Eye (tissue), 1 donor: ENCODE measurements around the gene BIK.

ENCODE experiments used
- DNase-seq: peaks from one replicate; pipeline ENCODE4 v3.0.0-alpha.2; 2015

BIK gene

DNA sequence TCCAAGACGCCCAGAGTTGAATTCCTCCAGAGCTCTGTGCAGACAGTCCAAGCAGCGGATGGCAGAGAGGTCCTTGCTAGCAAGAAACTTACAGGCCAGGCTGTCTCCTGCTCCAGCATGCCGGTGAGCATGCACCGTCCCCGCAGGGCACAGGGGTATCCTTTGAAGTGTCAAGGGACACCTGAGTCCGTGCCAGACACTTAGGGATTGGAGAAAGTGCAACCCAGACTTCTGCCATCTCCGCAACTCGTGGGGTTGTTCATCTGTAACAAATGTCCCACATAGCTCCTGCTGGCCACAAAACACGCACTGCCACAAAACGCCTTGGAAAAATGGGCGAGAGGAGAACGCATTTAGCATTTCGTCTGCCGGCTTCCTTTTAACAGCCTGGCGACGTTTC lies 54.1 kb downstream of the BIK start:
- DNase-seq, result no peak

DNA sequence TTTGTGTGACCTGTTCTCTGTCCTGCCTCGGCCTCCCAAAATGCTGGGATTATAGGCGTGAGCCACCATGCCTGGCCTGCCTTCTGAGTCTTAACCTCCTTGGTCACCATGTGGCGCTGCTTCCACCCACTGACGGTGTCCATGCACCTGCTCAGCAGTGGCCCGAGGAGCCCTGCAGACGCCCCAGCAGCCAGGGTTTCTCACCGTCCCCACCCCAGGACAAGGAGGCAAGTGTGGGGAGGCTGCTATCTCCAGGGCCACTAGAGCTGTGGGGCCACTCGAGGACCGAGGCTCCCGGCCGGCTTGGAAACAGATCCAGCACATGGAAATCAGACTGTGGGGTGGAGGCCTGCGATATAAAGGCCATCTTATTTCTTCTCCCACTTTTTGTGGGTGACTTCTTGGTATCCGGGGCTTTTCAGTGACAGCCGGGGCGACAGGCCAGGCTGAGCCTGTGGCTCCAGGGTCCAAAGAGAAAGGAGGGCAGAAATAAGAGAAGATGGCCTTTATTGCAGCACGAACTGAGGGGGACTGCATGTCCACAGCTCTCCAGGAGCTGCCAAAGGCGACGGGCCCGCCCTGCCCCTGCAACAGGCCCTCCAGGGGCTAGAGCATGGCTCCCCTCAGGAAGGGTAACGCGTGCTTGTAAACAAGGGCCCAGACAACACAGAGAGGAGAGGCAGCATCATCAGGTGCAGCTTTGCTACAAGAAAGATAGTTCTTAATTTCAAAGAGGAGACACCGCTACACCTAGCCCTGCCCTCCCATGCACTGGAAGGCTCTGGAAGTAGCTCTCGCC lies 55.8 kb downstream of the BIK start:
- DNase-seq, result no peak

DNA sequence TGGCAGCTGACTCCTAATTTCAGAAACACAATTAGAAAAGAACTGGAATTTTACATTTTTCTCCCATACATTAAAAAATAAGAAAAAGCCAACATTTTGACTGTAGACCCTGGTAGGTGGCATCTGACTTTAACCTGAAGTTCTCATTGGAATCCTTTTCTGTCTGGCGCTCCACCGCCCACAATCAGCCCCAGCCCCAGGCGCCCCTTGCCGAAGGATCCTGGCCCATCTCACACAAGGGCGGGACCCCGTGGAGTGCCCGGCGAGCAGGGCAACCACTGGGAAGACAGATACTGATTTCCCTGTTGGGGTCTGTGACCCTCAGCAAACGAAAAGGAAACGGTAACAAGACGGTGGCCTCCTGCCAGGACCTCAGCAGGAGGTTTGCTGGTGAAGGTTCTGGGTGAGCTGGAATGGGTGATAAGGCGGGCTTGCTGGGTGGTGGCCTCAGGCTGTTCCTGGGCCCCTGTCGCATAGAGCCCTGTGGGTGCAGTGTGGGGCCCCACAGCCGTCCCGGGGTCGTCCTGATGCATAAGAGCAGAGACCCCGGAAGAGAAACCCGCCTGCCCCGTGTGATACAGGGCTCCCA lies 56.5 kb downstream of the BIK start:
- no peak for DNase-seq

GRCh38 chr22:43168471-43169309 lies 58.1 kb downstream of the BIK start:
- DNase-seq, result no peak

GRCh38 chr22:43169310-43170130 lies 59.0 kb downstream of the BIK start:
- no peak for DNase-seq

- no peak for DNase-seq
Observed at GRCh38 chr22:43170131-43170480, 59.6 kb downstream of the BIK start.

- no peak for DNase-seq
Observed at GRCh38 chr22:43171019-43171491, 60.5 kb downstream of the BIK start.

GRCh38 chr22:43171607-43172006 lies 61.1 kb downstream of the BIK start:
- no peak for DNase-seq

GRCh38 chr22:43172191-43172590 lies 61.6 kb downstream of the BIK start:
- DNase-seq, result no peak

GRCh38 chr22:43173566-43173965 lies 63.0 kb downstream of the BIK start:
- no peak for DNase-seq

DNA sequence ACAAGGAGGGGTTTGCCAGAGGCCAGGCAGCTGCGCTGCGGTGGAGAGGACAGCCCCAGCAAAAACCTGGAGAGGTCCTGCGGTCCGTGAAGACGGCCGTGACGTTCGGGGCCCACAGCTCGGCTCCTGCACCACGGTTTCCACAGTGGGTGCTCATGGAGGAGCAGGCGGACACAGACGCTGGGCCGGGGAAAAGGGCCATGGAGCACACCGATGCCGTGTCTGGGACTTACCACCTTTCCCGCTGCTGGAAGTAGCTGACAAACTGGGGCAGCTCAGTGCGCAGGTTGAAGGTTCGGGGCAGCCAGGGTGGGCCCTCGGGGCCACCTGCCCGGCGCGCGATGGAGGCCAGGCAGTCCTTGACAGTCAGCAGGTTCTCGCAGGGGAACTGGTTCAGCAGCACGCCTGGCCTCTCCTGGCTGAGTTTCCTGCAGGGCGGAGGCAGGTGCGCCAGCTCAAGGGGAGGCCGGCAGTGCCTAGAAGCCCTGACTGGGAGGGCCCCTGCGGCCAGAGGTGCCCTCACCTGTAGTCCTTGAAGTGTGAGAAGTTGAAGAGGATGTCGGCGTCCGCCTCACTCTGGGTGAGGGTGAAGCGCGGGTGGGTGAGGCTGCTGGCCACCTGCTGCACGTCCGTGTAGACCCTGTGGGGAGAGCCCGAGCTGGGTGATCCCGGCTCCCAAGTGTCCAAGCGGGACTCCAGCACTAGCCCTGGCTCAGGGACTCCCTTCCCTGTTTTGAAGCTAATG lies 63.6 kb downstream of the BIK start:
- no peak for DNase-seq

DNA sequence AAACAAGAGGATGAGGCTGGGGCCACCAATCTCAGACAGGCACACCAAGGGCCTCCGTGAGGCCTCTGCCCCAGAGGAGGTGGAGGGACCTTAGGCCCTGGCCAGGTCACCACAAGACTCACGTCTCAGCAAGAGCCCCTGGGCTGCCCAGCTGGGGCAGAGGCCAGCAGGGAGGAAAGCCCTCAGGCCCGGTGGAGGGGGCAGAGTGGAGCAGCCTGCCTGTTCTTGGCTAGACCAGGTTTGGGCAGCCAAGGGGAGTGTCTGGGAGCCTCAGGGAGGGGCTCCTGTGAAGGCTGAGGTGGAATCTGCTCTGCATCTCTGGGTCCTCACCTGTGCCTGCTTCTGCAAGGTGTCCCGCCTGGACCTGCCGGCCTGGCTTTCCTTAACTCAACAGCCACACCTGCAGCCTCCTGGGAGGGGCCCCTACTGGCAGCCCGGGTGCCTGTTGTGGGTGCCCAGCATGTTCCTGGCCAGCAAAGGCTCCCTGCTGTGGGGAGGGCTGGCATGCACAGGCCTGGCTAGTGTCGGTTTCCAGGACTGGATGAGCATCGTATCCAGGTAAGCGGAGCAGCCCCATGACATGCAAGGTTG lies 64.5 kb downstream of the BIK start:
- no peak for DNase-seq

GRCh38 chr22:43176090-43176489 lies 65.5 kb downstream of the BIK start:
- DNase-seq, result no peak

DNA sequence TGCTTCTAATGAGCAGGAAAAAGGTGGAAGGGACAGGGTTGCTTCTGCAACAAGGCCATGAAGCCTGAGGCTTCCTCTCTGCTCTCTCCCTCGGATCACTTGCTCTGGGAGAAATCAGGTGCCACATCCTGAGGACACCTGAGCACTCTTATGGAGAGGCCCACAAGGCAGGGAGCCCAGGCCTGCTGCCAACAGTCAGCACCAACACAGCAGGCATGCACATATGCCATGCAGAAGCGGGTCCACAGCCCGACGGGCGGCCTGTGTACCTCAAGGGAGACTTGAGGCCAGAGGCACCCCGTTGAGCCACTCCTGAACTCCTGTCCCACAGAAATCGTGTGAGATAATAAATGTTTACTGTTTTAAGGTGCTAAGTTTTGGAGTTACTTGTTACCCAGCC lies 66.9 kb downstream of the BIK start:
- no peak for DNase-seq
